GM12891 (cell line): Measurements from ENCODE around the gene HLCS.

Source experiments
- PAX5 ChIP-seq: IDR thresholded peaks from 2 replicates; pipeline ENCODE4 v1.6.1; 2011; ENCODE audit warnings: low read length, moderate library complexity, mild to moderate bottlenecking; ENCODE audit not compliant: insufficient read depth, severe bottlenecking
- POLR2A ChIP-seq: IDR thresholded peaks from 2 replicates; pipeline ENCODE4 v1.6.1; 2011; ENCODE audit warnings: low read depth, low read length, control low read depth
- POLR2AphosphoS5 ChIP-seq: IDR thresholded peaks from 2 replicates; pipeline ENCODE4 v1.6.1; 2011; ENCODE audit warnings: low read depth, low read length, control low read depth
- SPI1 ChIP-seq: IDR thresholded peaks from 2 replicates; pipeline ENCODE4 v1.6.1; 2011; ENCODE audit warnings: low read depth, low read length, control low read depth
- TAF1 ChIP-seq: IDR thresholded peaks from 2 replicates; pipeline ENCODE4 v1.6.1; 2011; ENCODE audit warnings: low read depth, low read length, control low read depth

- TF ChIP-seq POLR2AphosphoS5 (no peak), TAF1 (no peak), POLR2A (no peak), SPI1 (no peak), PAX5 (no peak)
These were observed 43.6 kb downstream of the HLCS start for GRCh38 chr21:36922861-36923260.
